A549 (cell line): ENCODE data around the gene PRKAR1A.

Source experiments
- BCL3 ChIP-seq: fragments of >200 bp; sonication (Bioruptor Twin); formaldehyde crosslinking; IDR thresholded peaks from 3 replicates; pipeline ENCODE4 v1.6.1; 2016
- BHLHE40 ChIP-seq: IDR thresholded peaks from 2 replicates; pipeline ENCODE4 v1.6.1; 2012; ENCODE audit warnings: low read depth, low read length, inconsistent platforms
- EP300 ChIP-seq, 2 experiments: fragments of >200 bp; sonication (Bioruptor Twin); formaldehyde crosslinking; IDR thresholded peaks; 2 replicates in 1 of 2; 3 replicates in 1 of 2; pipeline ENCODE4 v1.6.1; 2016 to 2017
- FOSL2 ChIP-seq, 2 experiments: fragments of 450-650 bp in 1 of 2; fragments of >200 bp in 1 of 2; sonication (Bioruptor Twin) in 1 of 2; formaldehyde crosslinking; IDR thresholded peaks; 2 replicates each; pipeline versions ENCODE4 v1.5.0 to v1.6.1; 2016 to 2020; ENCODE audit warnings: mild to moderate bottlenecking in 1 of 2, moderate library complexity in 1 of 2
- GATA3 ChIP-seq: IDR thresholded peaks from 2 replicates; pipeline ENCODE4 v1.6.1; 2012; ENCODE audit warnings: borderline replicate concordance
- PHF8 ChIP-seq: fragments of 200-600 bp; sonication (generic); IDR thresholded peaks from 2 replicates; pipeline ENCODE4 v1.6.1; 2016; ENCODE audit warnings: low read depth, mild to moderate bottlenecking, antibody characterized with exemption, moderate library complexity, borderline replicate concordance
- POLR2A ChIP-seq: IDR thresholded peaks from 2 replicates; pipeline ENCODE4 v1.6.1; 2012; ENCODE audit warnings: mild to moderate bottlenecking, low read length
- RAD21 ChIP-seq, 2 experiments: fragments of >200 bp in 1 of 2; sonication (Bioruptor Twin) in 1 of 2; formaldehyde crosslinking in 1 of 2; IDR thresholded peaks in 1 of 2; conservative IDR thresholded peaks in 1 of 2; 2 replicates in 1 of 2; 3 replicates in 1 of 2; pipeline ENCODE4 v1.6.1; 2012 to 2018; ENCODE audit warnings: inconsistent platforms in 1 of 2
- RCOR1 ChIP-seq: fragments of 150-350 bp; IDR thresholded peaks from 2 replicates; pipeline ENCODE4 v1.6.1; 2014; ENCODE audit warnings: antibody characterized with exemption, low read length, low read depth
- USF2 ChIP-seq: fragments of 450-650 bp; IDR thresholded peaks from 2 replicates; pipeline ENCODE4 v1.6.1; 2014; ENCODE audit warnings: antibody characterized with exemption
- ZSCAN20 ChIP-seq: fragments of 250-450 bp; sonication (Bioruptor Pico); IDR thresholded peaks from 2 replicates; pipeline ENCODE4 v1.8.0; 2022; ENCODE audit warnings: mild to moderate bottlenecking, moderate library complexity
- TF ChIP-seq, protein P1 (sequence below): fragments of >200 bp; sonication (Bioruptor Twin); formaldehyde crosslinking; IDR thresholded peaks from 3 replicates; pipeline ENCODE4 v1.5.1; 2016
- TF ChIP-seq, protein P2 (sequence below): fragments of 200-600 bp; sonication (generic); IDR thresholded peaks from 2 replicates; pipeline ENCODE4 v1.6.1; 2016; ENCODE audit warnings: antibody characterized with exemption, mild to moderate bottlenecking, moderate library complexity

- TF ChIP-seq, protein P1, sequence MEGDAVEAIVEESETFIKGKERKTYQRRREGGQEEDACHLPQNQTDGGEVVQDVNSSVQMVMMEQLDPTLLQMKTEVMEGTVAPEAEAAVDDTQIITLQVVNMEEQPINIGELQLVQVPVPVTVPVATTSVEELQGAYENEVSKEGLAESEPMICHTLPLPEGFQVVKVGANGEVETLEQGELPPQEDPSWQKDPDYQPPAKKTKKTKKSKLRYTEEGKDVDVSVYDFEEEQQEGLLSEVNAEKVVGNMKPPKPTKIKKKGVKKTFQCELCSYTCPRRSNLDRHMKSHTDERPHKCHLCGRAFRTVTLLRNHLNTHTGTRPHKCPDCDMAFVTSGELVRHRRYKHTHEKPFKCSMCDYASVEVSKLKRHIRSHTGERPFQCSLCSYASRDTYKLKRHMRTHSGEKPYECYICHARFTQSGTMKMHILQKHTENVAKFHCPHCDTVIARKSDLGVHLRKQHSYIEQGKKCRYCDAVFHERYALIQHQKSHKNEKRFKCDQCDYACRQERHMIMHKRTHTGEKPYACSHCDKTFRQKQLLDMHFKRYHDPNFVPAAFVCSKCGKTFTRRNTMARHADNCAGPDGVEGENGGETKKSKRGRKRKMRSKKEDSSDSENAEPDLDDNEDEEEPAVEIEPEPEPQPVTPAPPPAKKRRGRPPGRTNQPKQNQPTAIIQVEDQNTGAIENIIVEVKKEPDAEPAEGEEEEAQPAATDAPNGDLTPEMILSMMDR: no peak
- TF ChIP-seq BHLHE40 (no peak), POLR2A (no peak), EP300 (IDR thresholded peaks at IDR 0.05) (no peak), GATA3 (no peak), RCOR1 (no peak), BCL3 (no peak), USF2 (no peak), PHF8 (no peak), ZSCAN20 (CRISPR knock-in tag) (no peak), FOSL2 (IDR thresholded peaks at IDR 0.05) (no peak), FOSL2 (CRISPR knock-in tag; IDR thresholded peaks at IDR 0.05) (no peak), RAD21 (conservative IDR thresholded peaks at IDR 0.05 in 1 of 2, IDR thresholded peaks at IDR 0.05 in 1 of 2) (no peak)
- TF ChIP-seq, protein P2, sequence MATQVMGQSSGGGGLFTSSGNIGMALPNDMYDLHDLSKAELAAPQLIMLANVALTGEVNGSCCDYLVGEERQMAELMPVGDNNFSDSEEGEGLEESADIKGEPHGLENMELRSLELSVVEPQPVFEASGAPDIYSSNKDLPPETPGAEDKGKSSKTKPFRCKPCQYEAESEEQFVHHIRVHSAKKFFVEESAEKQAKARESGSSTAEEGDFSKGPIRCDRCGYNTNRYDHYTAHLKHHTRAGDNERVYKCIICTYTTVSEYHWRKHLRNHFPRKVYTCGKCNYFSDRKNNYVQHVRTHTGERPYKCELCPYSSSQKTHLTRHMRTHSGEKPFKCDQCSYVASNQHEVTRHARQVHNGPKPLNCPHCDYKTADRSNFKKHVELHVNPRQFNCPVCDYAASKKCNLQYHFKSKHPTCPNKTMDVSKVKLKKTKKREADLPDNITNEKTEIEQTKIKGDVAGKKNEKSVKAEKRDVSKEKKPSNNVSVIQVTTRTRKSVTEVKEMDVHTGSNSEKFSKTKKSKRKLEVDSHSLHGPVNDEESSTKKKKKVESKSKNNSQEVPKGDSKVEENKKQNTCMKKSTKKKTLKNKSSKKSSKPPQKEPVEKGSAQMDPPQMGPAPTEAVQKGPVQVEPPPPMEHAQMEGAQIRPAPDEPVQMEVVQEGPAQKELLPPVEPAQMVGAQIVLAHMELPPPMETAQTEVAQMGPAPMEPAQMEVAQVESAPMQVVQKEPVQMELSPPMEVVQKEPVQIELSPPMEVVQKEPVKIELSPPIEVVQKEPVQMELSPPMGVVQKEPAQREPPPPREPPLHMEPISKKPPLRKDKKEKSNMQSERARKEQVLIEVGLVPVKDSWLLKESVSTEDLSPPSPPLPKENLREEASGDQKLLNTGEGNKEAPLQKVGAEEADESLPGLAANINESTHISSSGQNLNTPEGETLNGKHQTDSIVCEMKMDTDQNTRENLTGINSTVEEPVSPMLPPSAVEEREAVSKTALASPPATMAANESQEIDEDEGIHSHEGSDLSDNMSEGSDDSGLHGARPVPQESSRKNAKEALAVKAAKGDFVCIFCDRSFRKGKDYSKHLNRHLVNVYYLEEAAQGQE: no peak
Observed at GRCh38 chr17:68495081-68495480, 17.1 kb upstream of the PRKAR1A start.
